ENCODE results near the gene FHOD3. TPM values are rescaled to one million over a fixed set of nuclear protein-coding genes. Genes with fewer than 3 reads are reported as not detected.

FHOD3 gene
- total and polyA plus RNA-seq, 2 donors (not counting 1 experiment from before 2014, with no cell fraction given), result not detected

- WGBS (ENCODE audit: insufficient coverage), result no CpG with 5 or more reads among the region's 1 CpG
- no peaks in the 10 kb centered on the region for H3K4me1 ChIP-seq (ENCODE audit: control insufficient read depth in 2 of 2, insufficient read depth in 2 of 2, low read length in 2 of 2)
- H3K9me3 ChIP-seq (ENCODE audit: control extremely low read depth in 1 of 3, control insufficient read depth in 2 of 3, insufficient read depth in 1 of 3, low read length in 2 of 3), result no peaks in the 10 kb centered on the region
- H3K4me2 ChIP-seq (replicated peaks; ENCODE audit: low read depth, low read length, poor library complexity, severe bottlenecking), result no peak overlapping the region
- no peaks in the 10 kb centered on the region for H3K4me1 Mint-ChIP-seq
- ChIA-PET CTCF (interaction anchor here (1.3 kb wide), 1 partner anchor 31 kb away, joined by 3 read pairs; no protein-coding TSS in a partner anchor), POLR2A (no interaction called here)
- H3K36me3 ChIP-seq (replicated peaks in 1 of 2; ENCODE audit: control extremely low read depth in 1 of 2, control insufficient read depth in 1 of 2, extremely low read depth in 1 of 2, insufficient read depth in 2 of 2, low read length in 1 of 2), result peaks cover 0 to under 1% of the 10 kb centered on the region in 2 experiments
- no peaks in the 10 kb centered on the region for H3K79me2 ChIP-seq (ENCODE audit: control insufficient read depth, insufficient read depth, low read length)
- H2AFZ ChIP-seq (ENCODE audit: insufficient read depth, low read depth, low read length, poor library complexity, severe bottlenecking), result no peak overlapping the region
- ATAC-seq (ENCODE audit: low read depth), result no peak
- H3K4me3 ChIP-seq (ENCODE audit: control extremely low read depth in 1 of 5, extremely low read depth in 1 of 5, insufficient read depth in 1 of 5, low read depth in 2 of 5, low read length in 4 of 5), result no peak overlapping the region
- no peaks in the 10 kb centered on the region for H3K9me3 Mint-ChIP-seq (ENCODE audit: insufficient read depth)
- no peak overlapping the region for H3K27ac ChIP-seq (ENCODE audit: low read length in 2 of 2)
- TF ChIP-seq EZH2 (IDR thresholded peaks at IDR 0.05; ENCODE audit: borderline replicate concordance, insufficient read depth, low read depth, low read length, poor library complexity, severe bottlenecking), result no peak
- no peak for TF ChIP-seq CTCF (IDR thresholded peaks at IDR 0.05)
- intact Hi-C loops (cut with micrococcal nuclease), result no loop called here
- no peak for DNase-seq
- H3K27ac Mint-ChIP-seq, result no peak overlapping the region
- no peaks in the 10 kb centered on the region for H3K27me3 ChIP-seq (replicated peaks in 1 of 4; ENCODE audit: control extremely low read depth in 1 of 4, control insufficient read depth in 3 of 4, insufficient read depth in 4 of 4, low read length in 3 of 4)
- no peak overlapping the region for H3K4me3 Mint-ChIP-seq
- H3K27me3 Mint-ChIP-seq, result no peaks in the 10 kb centered on the region
- no peaks in the 10 kb centered on the region for H4K20me1 ChIP-seq (ENCODE audit: control insufficient read depth, insufficient read depth, low read length, poor library complexity, severe bottlenecking)
- no peak overlapping the region for H3K9ac ChIP-seq (ENCODE audit: low read length)
Measured at GRCh38 chr18:36777566-36777965, 480.1 kb downstream of the FHOD3 start.

GRCh38 chr18:36780748-36781147 is 483.2 kb downstream of the FHOD3 start:
- H3K36me3 ChIP-seq (replicated peaks in 1 of 2; ENCODE audit: control extremely low read depth in 1 of 2, control insufficient read depth in 1 of 2, extremely low read depth in 1 of 2, insufficient read depth in 2 of 2, low read length in 1 of 2), result peaks cover 0 to 6% of the 10 kb centered on the region in 2 experiments
- DNase-seq (no peak), ATAC-seq (ENCODE audit: low read depth) (no peak)
- no peaks in the 10 kb centered on the region for H3K27me3 Mint-ChIP-seq
- no peaks in the 10 kb centered on the region for H3K4me1 ChIP-seq (ENCODE audit: control insufficient read depth in 2 of 2, insufficient read depth in 2 of 2, low read length in 2 of 2)
- H4K20me1 ChIP-seq (ENCODE audit: control insufficient read depth, insufficient read depth, low read length, poor library complexity, severe bottlenecking), result no peaks in the 10 kb centered on the region
- ChIA-PET POLR2A (no interaction called here), CTCF (no interaction called here)
- no peak overlapping the region for H3K4me3 ChIP-seq (ENCODE audit: control extremely low read depth in 1 of 5, extremely low read depth in 1 of 5, insufficient read depth in 1 of 5, low read depth in 2 of 5, low read length in 4 of 5)
- no peak overlapping the region for H3K4me3 Mint-ChIP-seq
- no peaks in the 10 kb centered on the region for H3K9me3 Mint-ChIP-seq (ENCODE audit: insufficient read depth)
- TF ChIP-seq EZH2 (IDR thresholded peaks at IDR 0.05; ENCODE audit: borderline replicate concordance, insufficient read depth, low read depth, low read length, poor library complexity, severe bottlenecking) (no peak), CTCF (IDR thresholded peaks at IDR 0.05) (no peak)
- H3K79me2 ChIP-seq (ENCODE audit: control insufficient read depth, insufficient read depth, low read length), result no peaks in the 10 kb centered on the region
- 90% methylated on average over 1 of the region's 2 CpGs for WGBS (ENCODE audit: insufficient coverage)
- H3K4me2 ChIP-seq (replicated peaks; ENCODE audit: low read depth, low read length, poor library complexity, severe bottlenecking), result no peak overlapping the region
- H3K27me3 ChIP-seq (replicated peaks in 1 of 4; ENCODE audit: control extremely low read depth in 1 of 4, control insufficient read depth in 3 of 4, insufficient read depth in 4 of 4, low read length in 3 of 4), result no peaks in the 10 kb centered on the region
- H3K9me3 ChIP-seq (ENCODE audit: control extremely low read depth in 1 of 3, control insufficient read depth in 2 of 3, insufficient read depth in 1 of 3, low read length in 2 of 3), result no peaks in the 10 kb centered on the region
- no peak overlapping the region for H3K9ac ChIP-seq (ENCODE audit: low read length)
- H3K27ac Mint-ChIP-seq, result no peak overlapping the region
- H3K27ac ChIP-seq (ENCODE audit: low read length in 2 of 2), result no peak overlapping the region
- no peak overlapping the region for H2AFZ ChIP-seq (ENCODE audit: insufficient read depth, low read depth, low read length, poor library complexity, severe bottlenecking)
- intact Hi-C loops (cut with micrococcal nuclease), result no loop called here
- no peaks in the 10 kb centered on the region for H3K4me1 Mint-ChIP-seq

Data from B cell (primary cell).